ENCODE results near the gene TMEM225B.
A peak's percentile ranks its signal among the peaks of the same experiment; 100 is the strongest.
"Not testable (repeated sequence)": the region's sequence is repeated elsewhere in the genome, so short reads cannot be mapped to it uniquely, and the experiment has no call there.

The TMEM225B gene

GRCh38 chr7:99631295-99632109 lies 33.4 kb downstream of the TMEM225B start:
- Histone ChIP-seq H3K9ac (ENCODE audit: low read length) (no peak overlapping the region), H2AFZ (ENCODE audit: low read length) (no peak overlapping the region), H3K27me3 (ENCODE audit: insufficient read depth, low read length) (no peaks in the 10 kb centered on the region), H4K20me1 (ENCODE audit: insufficient read depth, low read length) (no peaks in the 10 kb centered on the region), H3F3A (ENCODE audit: insufficient read depth, low read length) (no peaks in the 10 kb centered on the region), H3K79me2 (ENCODE audit: insufficient read depth, low read length) (no peaks in the 10 kb centered on the region), H3K4me1 (ENCODE audit: insufficient read depth, low read length, severe bottlenecking) (no peaks in the 10 kb centered on the region), H3K9me2 (ENCODE audit: low read depth, low read length) (no peaks in the 10 kb centered on the region), H3K4me3 (ENCODE audit: low read depth, low read length, poor library complexity, severe bottlenecking) (no peak overlapping the region), H3K27ac (ENCODE audit: low read depth, low read length, poor library complexity, severe bottlenecking) (no peak overlapping the region), H3K4me2 (ENCODE audit: low read length) (no peak overlapping the region), H3K9me3 (ENCODE audit: low read length) (no peaks in the 10 kb centered on the region), H3K36me3 (ENCODE audit: insufficient read depth, low read length) (peaks cover 58% of the 10 kb centered on the region)
- peak; percentile 34; the same call in 1 of the 2 replicates for TF ChIP-seq CTCF (IDR thresholded peaks at IDR 0.05; ENCODE audit: low read length)
- TF ChIP-seq EZH2 (IDR thresholded peaks at IDR 0.05; ENCODE audit: borderline replicate concordance, low read length), result no peak

GRCh38 chr7:99637414-99637813 lies 39.3 kb downstream of the TMEM225B start:
- H2AFZ ChIP-seq (ENCODE audit: low read length); H3K79me2 ChIP-seq (ENCODE audit: insufficient read depth, low read length); H3F3A ChIP-seq (ENCODE audit: insufficient read depth, low read length); H3K4me2 ChIP-seq (ENCODE audit: low read length); H3K9me3 ChIP-seq (ENCODE audit: low read length); H4K20me1 ChIP-seq (ENCODE audit: insufficient read depth, low read length); H3K27me3 ChIP-seq (ENCODE audit: insufficient read depth, low read length); H3K9me2 ChIP-seq (ENCODE audit: low read depth, low read length); H3K4me1 ChIP-seq (ENCODE audit: insufficient read depth, low read length, severe bottlenecking); H3K4me3 ChIP-seq (ENCODE audit: low read depth, low read length, poor library complexity, severe bottlenecking); H3K27ac ChIP-seq (ENCODE audit: low read depth, low read length, poor library complexity, severe bottlenecking); H3K36me3 ChIP-seq (ENCODE audit: insufficient read depth, low read length); H3K9ac ChIP-seq (ENCODE audit: low read length): not testable (repeated sequence)

- no peak for TF ChIP-seq CTCF (IDR thresholded peaks at IDR 0.05; ENCODE audit: low read length)
- no peak for TF ChIP-seq EZH2 (IDR thresholded peaks at IDR 0.05; ENCODE audit: borderline replicate concordance, low read length)
- Histone ChIP-seq H3K9ac (ENCODE audit: low read length) (no peak overlapping the region), H3K4me2 (ENCODE audit: low read length) (no peak overlapping the region), H4K20me1 (ENCODE audit: insufficient read depth, low read length) (no peaks in the 10 kb centered on the region), H3K36me3 (ENCODE audit: insufficient read depth, low read length) (no peaks in the 10 kb centered on the region), H3K4me3 (ENCODE audit: low read depth, low read length, poor library complexity, severe bottlenecking) (no peak overlapping the region), H3K27ac (ENCODE audit: low read depth, low read length, poor library complexity, severe bottlenecking) (no peak overlapping the region), H3K9me3 (ENCODE audit: low read length) (no peaks in the 10 kb centered on the region), H3K27me3 (ENCODE audit: insufficient read depth, low read length) (no peaks in the 10 kb centered on the region), H2AFZ (ENCODE audit: low read length) (no peak overlapping the region), H3F3A (ENCODE audit: insufficient read depth, low read length) (no peaks in the 10 kb centered on the region), H3K79me2 (ENCODE audit: insufficient read depth, low read length) (no peaks in the 10 kb centered on the region), H3K4me1 (ENCODE audit: insufficient read depth, low read length, severe bottlenecking) (no peaks in the 10 kb centered on the region), H3K9me2 (ENCODE audit: low read depth, low read length) (no peaks in the 10 kb centered on the region)
Observed at GRCh38 chr7:99638731-99639130, 40.7 kb downstream of the TMEM225B start.

- Histone ChIP-seq H3K4me3 (ENCODE audit: low read depth, low read length, poor library complexity, severe bottlenecking) (no peak overlapping the region), H3K79me2 (ENCODE audit: insufficient read depth, low read length) (no peaks in the 10 kb centered on the region)
Observed at GRCh38 chr7:99639267-99639666, 41.2 kb downstream of the TMEM225B start.

More at GRCh38 chr7:99639267-99639666, 41.2 kb downstream of the TMEM225B start:
- Histone ChIP-seq H3K27ac (ENCODE audit: low read depth, low read length, poor library complexity, severe bottlenecking) (no peak overlapping the region), H3K4me1 (ENCODE audit: insufficient read depth, low read length, severe bottlenecking) (no peaks in the 10 kb centered on the region), H3K36me3 (ENCODE audit: insufficient read depth, low read length) (no peaks in the 10 kb centered on the region), H3K9me2 (ENCODE audit: low read depth, low read length) (no peaks in the 10 kb centered on the region), H2AFZ (ENCODE audit: low read length) (no peak overlapping the region), H3F3A (ENCODE audit: insufficient read depth, low read length) (no peaks in the 10 kb centered on the region), H3K27me3 (ENCODE audit: insufficient read depth, low read length) (no peaks in the 10 kb centered on the region), H4K20me1 (ENCODE audit: insufficient read depth, low read length) (no peaks in the 10 kb centered on the region), H3K9me3 (ENCODE audit: low read length) (no peaks in the 10 kb centered on the region), H3K9ac (ENCODE audit: low read length) (no peak overlapping the region), H3K4me2 (ENCODE audit: low read length) (no peak overlapping the region)
- TF ChIP-seq EZH2 (IDR thresholded peaks at IDR 0.05; ENCODE audit: borderline replicate concordance, low read length) (no peak), CTCF (IDR thresholded peaks at IDR 0.05; ENCODE audit: low read length) (no peak)

All from OCI-LY1 (cell line).